HepG2 (cell line): ENCODE data around the gene UVSSA. TPM values are rescaled to one million over a fixed set of nuclear protein-coding genes. Genes with fewer than 3 reads are reported as not detected.

Source experiments
- BRCA1 ChIP-seq: sonication (generic); formaldehyde crosslinking; IDR thresholded peaks from 2 replicates; pipeline ENCODE4 v1.4.0; 2020; ENCODE audit warnings: missing genetic modification reagents
- CSRNP1 ChIP-seq: sonication (generic); formaldehyde crosslinking; IDR thresholded peaks from 2 replicates; pipeline ENCODE4 v1.8.1; 2023; ENCODE audit warnings: mild to moderate bottlenecking, missing genetic modification reagents
- FOXK2 ChIP-seq: fragments of 450-650 bp; IDR thresholded peaks from 2 replicates; pipeline ENCODE4 v1.6.1; 2016
- HBP1 ChIP-seq: IDR thresholded peaks from 2 replicates; pipeline ENCODE4 v1.6.1; 2016; ENCODE audit warnings: low read depth, control low read depth
- IRF2 ChIP-seq: IDR thresholded peaks from 2 replicates; pipeline ENCODE4 v1.6.1; 2018; ENCODE audit warnings: missing genetic modification reagents, missing compliant biosample characterization
- KDM1A ChIP-seq: IDR thresholded peaks from 2 replicates; pipeline ENCODE4 v1.6.1; 2016; ENCODE audit warnings: missing compliant biosample characterization
- MAFF ChIP-seq: IDR thresholded peaks from 2 replicates; pipeline ENCODE4 v1.6.1; 2011; ENCODE audit warnings: low read depth, low read length, improper control_type of control experiment
- MBD4 ChIP-seq: IDR thresholded peaks from 2 replicates; pipeline ENCODE4 v1.6.1; 2012; ENCODE audit warnings: low read length, inconsistent platforms, borderline replicate concordance
- MXD3 ChIP-seq: IDR thresholded peaks from 2 replicates; pipeline ENCODE4 v1.6.1; 2016; ENCODE audit warnings: mild to moderate bottlenecking, missing biosample characterization, missing genetic modification reagents
- NFIC ChIP-seq: IDR thresholded peaks from 2 replicates; pipeline ENCODE4 v1.6.1; 2012; ENCODE audit warnings: mild to moderate bottlenecking, low read length, inconsistent platforms
- NFYB ChIP-seq: sonication (generic); formaldehyde crosslinking; IDR thresholded peaks from 2 replicates; pipeline ENCODE4 v1.4.0; 2020; ENCODE audit warnings: missing genetic modification reagents
- NR2F6 ChIP-seq, 2 experiments: IDR thresholded peaks; 2 replicates each; pipeline ENCODE4 v1.6.1; 2016; ENCODE audit warnings: antibody characterized with exemption in 1 of 2, mild to moderate bottlenecking in 1 of 2
- PLSCR1 ChIP-seq: sonication (generic); formaldehyde crosslinking; IDR thresholded peaks from 2 replicates; pipeline ENCODE4 v1.5.0; 2020; ENCODE audit warnings: missing genetic modification reagents, mild to moderate bottlenecking, borderline replicate concordance
- SP1 ChIP-seq, 2 experiments: fragments of 450-650 bp in 1 of 2; sonication (generic) in 1 of 2; formaldehyde crosslinking in 1 of 2; IDR thresholded peaks; 2 replicates each; pipeline versions ENCODE4 v1.4.0 to v1.6.1; 2016 to 2020; ENCODE audit warnings: missing genetic modification reagents in 1 of 2
- TFDP1 ChIP-seq: IDR thresholded peaks from 2 replicates; pipeline ENCODE4 v1.6.1; 2016; ENCODE audit warnings: missing compliant biosample characterization, missing genetic modification reagents, borderline replicate concordance
- ZBTB14 ChIP-seq: sonication (generic); formaldehyde crosslinking; IDR thresholded peaks from 2 replicates; pipeline ENCODE4 v1.4.0; 2020; ENCODE audit warnings: missing genetic modification reagents
- ZBTB38 ChIP-seq: sonication (generic); formaldehyde crosslinking; IDR thresholded peaks from 2 replicates; pipeline ENCODE4 v1.5.1; 2020; ENCODE audit warnings: mild to moderate bottlenecking, missing genetic modification reagents
- ZNF205 ChIP-seq: IDR thresholded peaks from 2 replicates; pipeline ENCODE4 v1.6.1; 2018; ENCODE audit warnings: missing biosample characterization, missing genetic modification reagents
- ZNF225 ChIP-seq: sonication (generic); formaldehyde crosslinking; IDR thresholded peaks from 2 replicates; pipeline ENCODE4 v1.4.0; 2020; ENCODE audit warnings: mild to moderate bottlenecking, missing genetic modification reagents
- ZNF335 ChIP-seq: sonication (generic); formaldehyde crosslinking; IDR thresholded peaks from 2 replicates; pipeline ENCODE4 v1.4.0; 2020; ENCODE audit warnings: missing genetic modification reagents
- ZNF432 ChIP-seq: sonication (generic); formaldehyde crosslinking; IDR thresholded peaks from 2 replicates; pipeline ENCODE4 v1.5.0; 2020; ENCODE audit warnings: missing genetic modification reagents, mild to moderate bottlenecking, borderline replicate concordance
- ZNF577 ChIP-seq: sonication (generic); formaldehyde crosslinking; IDR thresholded peaks from 2 replicates; pipeline ENCODE4 v1.4.0; 2020; ENCODE audit warnings: mild to moderate bottlenecking, low read depth, missing genetic modification reagents, borderline replicate concordance
- ZNF878 ChIP-seq: sonication (generic); formaldehyde crosslinking; IDR thresholded peaks from 2 replicates; pipeline ENCODE4 v1.8.1; 2023; ENCODE audit warnings: mild to moderate bottlenecking, missing genetic modification reagents, moderate library complexity
- polyA plus RNA-seq, 8 experiments: library from polyadenylated mRNA; depleted of rRNA in 3 of 8; stranded (reverse) in 7 of 8; unstranded in 1 of 8; fragments of >200 nt; fragmentation: Illumina TruSeq in 4 of 8; extraction: Trizol in 4 of 8; gene quantifications; 2 replicates each; pipeline versions ENCODE4 v1.2.1 to v1.2.3, GENCODE V29; 2011 to 2016; ENCODE audit warnings: low read depth in 4 of 8, missing spikeins in 1 of 8, mixed read lengths in 1 of 8; ENCODE audit not compliant: insufficient read depth in 1 of 8
- total RNA-seq, 5 experiments: library from RNA; depleted of rRNA; stranded (reverse); fragments of >200 nt; fragmentation: Illumina TruSeq; extraction: Trizol; gene quantifications; 2 replicates each; pipeline ENCODE4 v1.2.3, GENCODE V29; 2016; ENCODE audit warnings: low read depth in 1 of 5

UVSSA gene
- total and polyA plus RNA-seq, 2 of the 13 experiments (the other 11 are each of a cell fraction or from before 2014, with no cell fraction given) = 4.6 to 8.4 TPM

- TF ChIP-seq PLSCR1 (CRISPR knock-in tag) (peak; percentile 100), TFDP1 (CRISPR knock-in tag) (peak; percentile 94), MBD4 (no peak), MXD3 (peak; percentile 100), ZBTB38 (CRISPR knock-in tag) (peak; percentile 100), ZNF577 (CRISPR knock-in tag) (peak; percentile 99), ZNF335 (CRISPR knock-in tag) (peak; percentile 97), ZNF225 (peak; percentile 100), ZBTB14 (CRISPR knock-in tag) (peak; percentile 87), BRCA1 (CRISPR knock-in tag) (peak; percentile 100), NR2F6 (IDR thresholded peaks at IDR 0.05) (no peak), NR2F6 (CRISPR knock-in tag; IDR thresholded peaks at IDR 0.05) (peak; percentile 93), ZNF432 (CRISPR knock-in tag) (peak; percentile 99), NFYB (CRISPR knock-in tag) (peak; percentile 78), ZNF878 (CRISPR knock-in tag) (peak; percentile 100), IRF2 (peak; percentile 99), ZNF205 (CRISPR knock-in tag) (peak; percentile 99), CSRNP1 (CRISPR knock-in tag) (peak; percentile 100), HBP1 (CRISPR knock-in tag) (peak; percentile 100), FOXK2 (no peak), KDM1A (CRISPR knock-in tag) (peak; percentile 95), NFIC (no peak), SP1 (IDR thresholded peaks at IDR 0.05) (no peak), SP1 (CRISPR knock-in tag; IDR thresholded peaks at IDR 0.05) (peak; percentile 93), MAFF (no peak)
Measured at GRCh38 chr4:1410491-1411325, 63.7 kb downstream of the UVSSA start (continued).
